ENCODE measurements around the gene CLCN5. TPM values are rescaled to one million over a fixed set of nuclear protein-coding genes. Genes with fewer than 3 reads are reported as not detected.

The CLCN5 gene
- total RNA-seq = 1 to 10 TPM; 3.0 TPM

DNA sequence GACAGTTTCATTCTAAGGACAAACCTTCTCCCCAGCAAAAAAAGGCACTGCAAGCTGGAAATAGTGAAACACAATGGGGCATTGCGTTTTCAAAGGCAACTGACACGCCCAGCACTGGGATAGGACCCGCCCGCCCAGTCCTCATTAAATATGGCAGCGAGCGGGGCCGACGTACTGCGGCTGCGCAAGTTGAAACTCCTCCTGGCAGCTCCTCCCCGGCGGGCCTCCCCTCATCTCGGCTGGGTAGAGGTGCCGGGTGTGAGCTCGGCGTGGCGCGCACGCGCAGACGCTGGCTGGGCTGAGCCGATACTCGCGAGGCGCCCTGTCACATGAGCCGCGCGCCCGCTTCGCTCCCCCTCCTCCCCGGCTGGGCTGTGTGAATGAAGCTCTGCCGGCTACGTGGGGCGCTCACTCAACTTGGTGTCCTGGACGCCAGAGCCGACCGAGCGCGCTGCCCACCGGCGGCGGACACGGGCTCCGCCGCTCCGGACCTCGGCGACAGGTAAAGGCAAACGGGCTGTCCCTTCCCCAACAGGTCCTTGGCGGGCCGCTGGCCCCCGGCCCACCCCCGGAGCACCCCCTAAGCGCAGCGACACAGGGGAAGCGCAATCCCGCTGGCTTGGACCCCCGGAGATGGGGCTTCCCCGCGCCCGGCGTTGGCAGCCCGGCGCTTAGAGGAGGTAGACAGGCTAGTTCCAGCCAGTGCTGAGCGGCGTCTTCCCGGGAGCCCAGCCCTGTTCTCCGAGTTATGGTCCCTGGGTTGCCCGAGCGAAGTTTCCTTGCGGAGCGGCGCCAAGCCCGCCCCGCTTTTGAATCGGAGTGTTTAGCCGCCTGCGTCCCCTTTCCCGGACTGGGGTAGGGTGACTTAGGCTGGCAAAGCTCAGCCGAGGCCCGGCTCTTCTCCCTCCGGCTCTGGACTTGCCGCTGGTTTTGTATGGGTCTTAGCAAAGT, at the start of gene CLCN5:
CLCN5 (plus strand) TSS at position 306 of the 951 bp plus-strand sequence. CDS start 2,703 bp downstream, outside the sequence.
- Mint-ChIP-seq H3K27me3 (peaks cover 1% of the 10 kb centered on the region), H3K4me3 (peak within 1 kb of the TSS; percentile 72), H3K36me3 (ENCODE audit: low read depth) (peaks cover 8% of the 10 kb centered on the region), H3K27ac (peak within 1 kb of the TSS; percentile 52), H3K4me1 (peaks cover 18% of the 10 kb centered on the region), H3K9me3 (no peaks in the 10 kb centered on the region)
- ChIA-PET CTCF (interaction anchor here (1.1 to 5.0 kb wide), 5 partner anchors 26 to 730 kb away, joined by 3 to 39 read pairs (median 7); partner anchors contain the start of genes CCNB3 and USP27X), POLR2A (interaction anchor here (0.5 to 0.9 kb wide), 5 partner anchors 10 to 282 kb away, joined by 3 to 6 read pairs (median 3); partner anchors contain the start of gene CCNB3)
- peak; percentile 94 for DNase-seq

DNA sequence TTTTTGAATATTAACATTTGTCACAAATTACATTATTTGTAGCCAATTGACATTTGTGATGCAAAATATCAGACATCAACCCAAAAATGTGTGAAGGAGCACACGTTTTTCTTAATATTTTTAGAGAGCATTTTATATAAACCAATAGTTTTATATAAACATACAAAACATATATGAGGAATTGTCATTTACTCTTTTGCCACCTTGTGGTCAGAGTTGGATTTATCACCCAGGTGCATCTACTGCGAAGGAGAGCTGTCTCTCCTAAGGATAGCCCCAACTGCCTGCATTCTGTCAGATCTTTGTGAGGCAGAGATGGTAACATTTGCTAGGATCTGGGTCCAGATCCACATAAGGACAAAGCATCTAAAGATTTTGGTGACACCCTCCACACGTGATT, 45.6 kb upstream of the CLCN5 start:
- H3K36me3 Mint-ChIP-seq (ENCODE audit: low read depth) = no peaks in the 10 kb centered on the region
- peak; percentile 18 for DNase-seq
- no peak overlapping the region for H3K27ac Mint-ChIP-seq
- ChIA-PET CTCF (interaction anchor here (0.8 to 1.3 kb wide), 3 partner anchors 36 to 1803 kb away, joined by 3 to 4 read pairs (median 3); no protein-coding TSS in a partner anchor), POLR2A (no interaction called here)
- no peaks in the 10 kb centered on the region for H3K9me3 Mint-ChIP-seq
- H3K4me3 Mint-ChIP-seq = no peak overlapping the region
- peaks cover 2% of the 10 kb centered on the region for H3K27me3 Mint-ChIP-seq
- peaks cover 18% of the 10 kb centered on the region for H3K4me1 Mint-ChIP-seq

- peaks cover 18% of the 10 kb centered on the region for H3K4me1 Mint-ChIP-seq
- H3K9me3 Mint-ChIP-seq = no peaks in the 10 kb centered on the region
- H3K36me3 Mint-ChIP-seq (ENCODE audit: low read depth) = no peaks in the 10 kb centered on the region
- ChIA-PET POLR2A (no interaction called here), CTCF (interaction anchor here (1.0 to 2.6 kb wide), 3 partner anchors 41 to 1804 kb away, joined by 3 to 6 read pairs (median 4); no protein-coding TSS in a partner anchor)
- H3K27ac Mint-ChIP-seq = no peak overlapping the region
- H3K27me3 Mint-ChIP-seq = peaks cover 2% of the 10 kb centered on the region
- DNase-seq = no peak
- H3K4me3 Mint-ChIP-seq = no peak overlapping the region
Observed at GRCh38 chrX:49877397-49878101, 44.8 kb upstream of the CLCN5 start.

- Mint-ChIP-seq H3K36me3 (ENCODE audit: low read depth) (no peaks in the 10 kb centered on the region), H3K4me3 (peak overlapping the region; percentile 74), H3K4me1 (peaks cover 18% of the 10 kb centered on the region), H3K9me3 (no peaks in the 10 kb centered on the region), H3K27me3 (peaks cover 2% of the 10 kb centered on the region), H3K27ac (no peak overlapping the region)
- DNase-seq = no peak
- POLR2A ChIA-PET = no interaction called here
- CTCF ChIA-PET = interaction anchor here (2.5 to 2.6 kb wide), 2 partner anchors 41 to 43 kb away, joined by 6 to 17 read pairs; partner anchors contain the start of gene CLCN5
Observed at GRCh38 chrX:49878128-49878833, 44.1 kb upstream of the CLCN5 start.

- peak; percentile 84 for DNase-seq
- Mint-ChIP-seq H3K9me3 (no peaks in the 10 kb centered on the region), H3K4me3 (peak within 1 kb of the TSS; percentile 74), H3K4me1 (peaks cover 18% of the 10 kb centered on the region), H3K27me3 (peaks cover 2% of the 10 kb centered on the region), H3K36me3 (ENCODE audit: low read depth) (no peaks in the 10 kb centered on the region), H3K27ac (peak within 1 kb of the TSS; percentile 44)
- CTCF ChIA-PET = interaction anchor here (0.6 to 2.6 kb wide), 5 partner anchors 23 to 43 kb away, joined by 3 to 17 read pairs (median 5); partner anchors contain the start of gene CLCN5
- POLR2A ChIA-PET = interaction anchor here (0.8 to 1.5 kb wide), 2 partner anchors 42 to 43 kb away, joined by 3 read pairs; partner anchors contain the start of gene CLCN5
Observed at GRCh38 chrX:49878834-49879655, 43.4 kb upstream of the CLCN5 start, which contains the start of gene USP27X. TSS of gene USP27X (plus strand) at chrX:49879484. CDS start at chrX:49880308, 824 bp downstream.

- Mint-ChIP-seq H3K4me1 (peaks cover 20% of the 10 kb centered on the region), H3K4me3 (peak overlapping the region; percentile 74), H3K27me3 (peaks cover 2% of the 10 kb centered on the region), H3K9me3 (no peaks in the 10 kb centered on the region), H3K27ac (peak overlapping the region; percentile 21), H3K36me3 (ENCODE audit: low read depth) (no peaks in the 10 kb centered on the region)
- peak; percentile 16 for DNase-seq
- CTCF ChIA-PET = interaction anchor here (0.6 to 2.6 kb wide), 5 partner anchors 23 to 42 kb away, joined by 3 to 17 read pairs (median 5); partner anchors contain the start of gene CLCN5
- POLR2A ChIA-PET = interaction anchor here (0.8 to 1.5 kb wide), 2 partner anchors 41 to 42 kb away, joined by 3 read pairs; partner anchors contain the start of gene CLCN5
Observed at GRCh38 chrX:49879656-49880277, 42.6 kb upstream of the CLCN5 start.

DNA sequence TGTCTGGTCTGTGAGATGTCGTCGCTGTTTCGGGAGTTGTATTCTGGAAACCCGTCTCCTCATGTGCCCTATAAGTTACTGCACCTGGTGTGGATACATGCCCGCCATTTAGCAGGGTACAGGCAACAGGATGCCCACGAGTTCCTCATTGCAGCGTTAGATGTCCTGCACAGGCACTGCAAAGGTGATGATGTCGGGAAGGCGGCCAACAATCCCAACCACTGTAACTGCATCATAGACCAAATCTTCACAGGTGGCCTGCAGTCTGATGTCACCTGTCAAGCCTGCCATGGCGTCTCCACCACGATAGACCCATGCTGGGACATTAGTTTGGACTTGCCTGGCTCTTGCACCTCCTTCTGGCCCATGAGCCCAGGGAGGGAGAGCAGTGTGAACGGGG, 41.7 kb upstream of the CLCN5 start:
- DNase-seq = no peak
- peaks cover 20% of the 10 kb centered on the region for H3K4me1 Mint-ChIP-seq
- H3K4me3 Mint-ChIP-seq = no peak overlapping the region
- no peak overlapping the region for H3K27ac Mint-ChIP-seq
- no peaks in the 10 kb centered on the region for H3K9me3 Mint-ChIP-seq
- H3K36me3 Mint-ChIP-seq (ENCODE audit: low read depth) = no peaks in the 10 kb centered on the region
- POLR2A ChIA-PET = interaction anchor here (1.5 kb wide), 1 partner anchor 41 kb away, joined by 3 read pairs; the partner anchor contains the start of gene CLCN5
- no peaks in the 10 kb centered on the region for H3K27me3 Mint-ChIP-seq
- CTCF ChIA-PET = interaction anchor here (2.5 kb wide), 1 partner anchor 41 kb away, joined by 17 read pairs; the partner anchor contains the start of gene CLCN5

DNA sequence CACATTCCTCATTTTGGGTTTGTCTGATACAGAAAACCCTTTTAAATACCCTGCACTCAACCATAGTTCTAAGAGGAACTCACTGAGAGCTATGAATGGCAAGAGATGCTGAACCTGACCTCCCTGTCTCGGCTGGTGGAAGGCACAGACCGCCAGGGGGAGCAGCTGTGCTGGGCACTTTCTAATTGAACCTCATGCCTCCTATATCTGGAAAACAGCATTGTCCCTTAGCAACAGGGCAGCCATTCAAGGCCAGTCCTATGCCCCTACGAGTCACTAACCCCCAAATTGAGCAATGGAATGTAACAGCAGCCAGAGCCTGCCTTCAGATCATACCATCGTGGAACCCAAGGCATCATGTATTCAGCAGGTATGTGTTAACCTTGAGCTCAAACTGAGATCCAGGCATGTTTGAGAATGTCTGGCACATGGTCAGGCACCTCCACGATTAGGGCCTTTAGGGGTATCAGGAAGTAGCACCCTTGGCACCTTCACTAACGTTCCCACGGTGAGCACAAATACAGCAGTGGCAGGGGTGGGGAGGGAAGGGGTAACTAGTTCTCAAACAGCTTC, 38.0 kb upstream of the CLCN5 start:
- POLR2A ChIA-PET = no interaction called here
- H3K27ac Mint-ChIP-seq = no peak overlapping the region

GRCh38 chrX:49892542-49892941, 29.9 kb upstream of the CLCN5 start:
- H3K36me3 Mint-ChIP-seq (ENCODE audit: low read depth) = peaks cover 5% of the 10 kb centered on the region
- DNase-seq = no peak
- no peak overlapping the region for H3K27ac Mint-ChIP-seq
- ChIA-PET CTCF (no interaction called here), POLR2A (no interaction called here)
- H3K27me3 Mint-ChIP-seq = peaks cover 2% of the 10 kb centered on the region
- peaks cover 10% of the 10 kb centered on the region for H3K9me3 Mint-ChIP-seq
- H3K4me1 Mint-ChIP-seq = no peaks in the 10 kb centered on the region
- H3K4me3 Mint-ChIP-seq = no peak overlapping the region

More for the DNA sequence above, 38.0 kb upstream of the CLCN5 start:
- H3K4me1 Mint-ChIP-seq = peaks cover 9% of the 10 kb centered on the region
- no peaks in the 10 kb centered on the region for H3K27me3 Mint-ChIP-seq
- no peaks in the 10 kb centered on the region for H3K9me3 Mint-ChIP-seq
- CTCF ChIA-PET = interaction anchor here (0.8 to 2.9 kb wide), 9 partner anchors 9 to 320 kb away, joined by 3 to 39 read pairs (median 4); partner anchors contain the start of genes CCNB3 and CLCN5
- no peaks in the 10 kb centered on the region for H3K36me3 Mint-ChIP-seq (ENCODE audit: low read depth)
- H3K4me3 Mint-ChIP-seq = no peak overlapping the region
- DNase-seq = peak; percentile 59

- ChIA-PET CTCF (interaction anchor here (0.9 kb wide), 1 partner anchor 13 kb away, joined by 3 read pairs; no protein-coding TSS in a partner anchor), POLR2A (no interaction called here)
- DNase-seq = no peak
- no peak overlapping the region for H3K4me3 Mint-ChIP-seq
- H3K9me3 Mint-ChIP-seq = peaks cover 11% of the 10 kb centered on the region
- peaks cover 5% of the 10 kb centered on the region for H3K36me3 Mint-ChIP-seq (ENCODE audit: low read depth)
- H3K4me1 Mint-ChIP-seq = no peaks in the 10 kb centered on the region
- H3K27me3 Mint-ChIP-seq = peaks cover 11% of the 10 kb centered on the region
- H3K27ac Mint-ChIP-seq = no peak overlapping the region
Observed at GRCh38 chrX:49896951-49897350, 25.4 kb upstream of the CLCN5 start.

DNA sequence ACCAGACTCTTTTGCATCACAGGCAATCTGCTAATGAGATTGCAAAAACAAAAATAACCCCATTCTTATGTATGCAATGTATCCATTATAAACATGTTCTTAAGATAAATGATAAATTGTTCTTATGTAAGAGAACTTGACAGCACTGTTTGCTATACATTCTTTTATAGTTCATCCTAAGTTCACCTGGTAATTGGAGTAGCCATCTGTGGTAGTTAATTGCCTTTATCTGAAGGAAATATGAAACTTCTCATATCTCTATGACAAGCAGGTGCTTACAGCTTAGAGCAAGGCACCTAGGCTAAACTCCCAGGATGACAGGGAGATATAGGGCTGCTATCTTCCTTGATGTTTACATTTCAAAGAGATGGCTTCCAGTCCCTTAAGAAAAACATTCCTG, 21.3 kb upstream of the CLCN5 start:
- no peak overlapping the region for H3K4me3 Mint-ChIP-seq
- CTCF ChIA-PET = no interaction called here
- peaks cover 11% of the 10 kb centered on the region for H3K9me3 Mint-ChIP-seq
- DNase-seq = no peak
- H3K36me3 Mint-ChIP-seq (ENCODE audit: low read depth) = peaks cover 5% of the 10 kb centered on the region
- no peak overlapping the region for H3K27ac Mint-ChIP-seq
- no peaks in the 10 kb centered on the region for H3K4me1 Mint-ChIP-seq
- POLR2A ChIA-PET = no interaction called here
- peaks cover 11% of the 10 kb centered on the region for H3K27me3 Mint-ChIP-seq
